ENCODE results near the gene GLIS1. TPM values are rescaled to one million over a fixed set of nuclear protein-coding genes. Genes with fewer than 3 reads are reported as not detected.

The GLIS1 gene
- total RNA-seq, 1 donor from 2014 or later = 1.2 TPM

- peaks cover 7% of the 10 kb centered on the region for H3K4me1 ChIP-seq
- H3K4me3 ChIP-seq = no peak overlapping the region
- no peak overlapping the region for H3K27ac ChIP-seq
- no peak for DNase-seq (ENCODE audit: extremely low spot score in 2 of 2)
- intact Hi-C loops (cut with DNase I) = no loop called here
- no peaks in the 10 kb centered on the region for H3K9me3 ChIP-seq
- TF ChIP-seq POLR2AphosphoS5 (IDR thresholded peaks at IDR 0.05; ENCODE audit: insufficient read depth in 1 of 2, low read depth in 1 of 2) (no peak), CTCF (IDR thresholded peaks at IDR 0.05) (no peak), POLR2A (IDR thresholded peaks at IDR 0.05) (no peak)
- H3K27me3 ChIP-seq = no peaks in the 10 kb centered on the region
- no peaks in the 10 kb centered on the region for H3K36me3 ChIP-seq
Measured at GRCh38 chr1:53576866-53577760, 161.9 kb downstream of the GLIS1 start.

- Histone ChIP-seq H3K36me3 (no peaks in the 10 kb centered on the region), H3K4me1 (peaks cover 9% of the 10 kb centered on the region), H3K9me3 (no peaks in the 10 kb centered on the region), H3K4me3 (no peak overlapping the region), H3K27me3 (no peaks in the 10 kb centered on the region), H3K27ac (no peak overlapping the region)
- intact Hi-C loops (cut with DNase I) = no loop called here
- no peak for DNase-seq (ENCODE audit: extremely low spot score in 2 of 2)
- TF ChIP-seq POLR2AphosphoS5 (IDR thresholded peaks at IDR 0.05; ENCODE audit: insufficient read depth in 1 of 2, low read depth in 1 of 2) (no peak), CTCF (IDR thresholded peaks at IDR 0.05) (no peak), POLR2A (IDR thresholded peaks at IDR 0.05) (no peak)
Measured at GRCh38 chr1:53576381-53576801, 162.6 kb downstream of the GLIS1 start.

- no peak for DNase-seq (ENCODE audit: extremely low spot score in 2 of 2)
- no peaks in the 10 kb centered on the region for H3K27me3 ChIP-seq
- H3K9me3 ChIP-seq = no peaks in the 10 kb centered on the region
- peaks cover 9% of the 10 kb centered on the region for H3K4me1 ChIP-seq
- TF ChIP-seq CTCF (IDR thresholded peaks at IDR 0.05) = no peak
- no peak for TF ChIP-seq POLR2A (IDR thresholded peaks at IDR 0.05)
- TF ChIP-seq POLR2AphosphoS5 (IDR thresholded peaks at IDR 0.05; ENCODE audit: insufficient read depth in 1 of 2, low read depth in 1 of 2) = no peak
- H3K27ac ChIP-seq = no peak overlapping the region
- intact Hi-C loops (cut with DNase I) = no loop called here
- no peak overlapping the region for H3K4me3 ChIP-seq
- no peaks in the 10 kb centered on the region for H3K36me3 ChIP-seq
Measured at GRCh38 chr1:53575955-53576320, 163.0 kb downstream of the GLIS1 start.

GRCh38 chr1:53575141-53575954 lies 163.6 kb downstream of the GLIS1 start:
- Histone ChIP-seq H3K27ac (no peak overlapping the region), H3K4me1 (peaks cover 9% of the 10 kb centered on the region), H3K27me3 (no peaks in the 10 kb centered on the region), H3K9me3 (no peaks in the 10 kb centered on the region), H3K4me3 (no peak overlapping the region), H3K36me3 (no peaks in the 10 kb centered on the region)
- intact Hi-C loops (cut with DNase I) = no loop called here
- TF ChIP-seq POLR2AphosphoS5 (IDR thresholded peaks at IDR 0.05; ENCODE audit: insufficient read depth in 1 of 2, low read depth in 1 of 2) (no peak), CTCF (IDR thresholded peaks at IDR 0.05) (no peak), POLR2A (IDR thresholded peaks at IDR 0.05) (no peak)
- DNase-seq (ENCODE audit: extremely low spot score in 2 of 2) = no peak

All from vagina (tissue), 2 donors.